Measurements from ENCODE around the gene BMP6. TPM values are rescaled to one million over a fixed set of nuclear protein-coding genes. Genes with fewer than 3 reads are reported as not detected.

BMP6 gene
- total RNA-seq, 1 experiment from 2014 or later, result 13.6 TPM

DNA sequence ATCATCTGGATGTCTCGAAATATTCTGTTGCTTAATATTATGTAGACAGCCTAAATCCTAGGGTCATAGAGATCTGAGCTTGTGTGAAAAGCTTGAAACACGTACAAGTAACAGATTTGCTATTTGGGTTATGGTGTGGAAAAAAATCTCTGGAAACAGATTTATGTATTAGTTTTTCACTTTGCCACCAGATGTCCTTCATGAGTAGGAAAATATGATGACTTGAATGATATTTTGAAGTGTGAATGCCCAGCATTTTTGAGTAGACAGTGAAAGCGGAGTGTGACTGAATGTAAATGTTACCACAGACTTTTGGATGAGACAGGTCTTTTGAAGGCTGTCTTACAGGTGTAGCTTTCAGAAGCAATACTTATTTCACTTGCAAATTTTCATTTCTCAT lies 4.2 kb upstream of the BMP6 start:
- ChIA-PET POLR2A (no interaction called here), CTCF (interaction anchor here (0.6 to 0.8 kb wide), 3 partner anchors 285 to 379 kb away, joined by 3 read pairs; partner anchors contain the start of gene BLOC1S5)
- no TSS peak for BruUV-seq (replicated peaks)
- Histone ChIP-seq H3K4me3 (ENCODE audit: low read depth in 2 of 2, low read length in 2 of 2) (no peak overlapping the region), H3K27ac (ENCODE audit: low read length) (no peak overlapping the region), H3K36me3 (ENCODE audit: control insufficient read depth, insufficient read depth, low read length) (no peaks in the 10 kb centered on the region), H3K27me3 (ENCODE audit: control insufficient read depth, insufficient read depth, low read length) (no peaks in the 10 kb centered on the region), H3K4me1 (ENCODE audit: control insufficient read depth, insufficient read depth, low read length) (peaks cover 4% of the 10 kb centered on the region; the same call in 1 of the 2 replicates), H3K9me3 (ENCODE audit: control insufficient read depth, insufficient read depth, low read depth, low read length) (no peaks in the 10 kb centered on the region)
- TF ChIP-seq SIN3A (IDR thresholded peaks at IDR 0.05; ENCODE audit: borderline replicate concordance, insufficient read depth, low read depth, low read length) (no peak), CTCF (IDR thresholded peaks at IDR 0.05) (peak; percentile 56; the same call in 1 of the 2 replicates), TCF7L2 (IDR thresholded peaks at IDR 0.05; ENCODE audit: low read depth, low read length) (no peak), POLR2AphosphoS5 (IDR thresholded peaks at IDR 0.05; ENCODE audit: low read depth, low read length) (no peak)
- TF ChIP-seq, protein P1, sequence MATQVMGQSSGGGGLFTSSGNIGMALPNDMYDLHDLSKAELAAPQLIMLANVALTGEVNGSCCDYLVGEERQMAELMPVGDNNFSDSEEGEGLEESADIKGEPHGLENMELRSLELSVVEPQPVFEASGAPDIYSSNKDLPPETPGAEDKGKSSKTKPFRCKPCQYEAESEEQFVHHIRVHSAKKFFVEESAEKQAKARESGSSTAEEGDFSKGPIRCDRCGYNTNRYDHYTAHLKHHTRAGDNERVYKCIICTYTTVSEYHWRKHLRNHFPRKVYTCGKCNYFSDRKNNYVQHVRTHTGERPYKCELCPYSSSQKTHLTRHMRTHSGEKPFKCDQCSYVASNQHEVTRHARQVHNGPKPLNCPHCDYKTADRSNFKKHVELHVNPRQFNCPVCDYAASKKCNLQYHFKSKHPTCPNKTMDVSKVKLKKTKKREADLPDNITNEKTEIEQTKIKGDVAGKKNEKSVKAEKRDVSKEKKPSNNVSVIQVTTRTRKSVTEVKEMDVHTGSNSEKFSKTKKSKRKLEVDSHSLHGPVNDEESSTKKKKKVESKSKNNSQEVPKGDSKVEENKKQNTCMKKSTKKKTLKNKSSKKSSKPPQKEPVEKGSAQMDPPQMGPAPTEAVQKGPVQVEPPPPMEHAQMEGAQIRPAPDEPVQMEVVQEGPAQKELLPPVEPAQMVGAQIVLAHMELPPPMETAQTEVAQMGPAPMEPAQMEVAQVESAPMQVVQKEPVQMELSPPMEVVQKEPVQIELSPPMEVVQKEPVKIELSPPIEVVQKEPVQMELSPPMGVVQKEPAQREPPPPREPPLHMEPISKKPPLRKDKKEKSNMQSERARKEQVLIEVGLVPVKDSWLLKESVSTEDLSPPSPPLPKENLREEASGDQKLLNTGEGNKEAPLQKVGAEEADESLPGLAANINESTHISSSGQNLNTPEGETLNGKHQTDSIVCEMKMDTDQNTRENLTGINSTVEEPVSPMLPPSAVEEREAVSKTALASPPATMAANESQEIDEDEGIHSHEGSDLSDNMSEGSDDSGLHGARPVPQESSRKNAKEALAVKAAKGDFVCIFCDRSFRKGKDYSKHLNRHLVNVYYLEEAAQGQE (IDR thresholded peaks at IDR 0.05; ENCODE audit: insufficient read depth in 1 of 2, low read depth in 2 of 2, low read length in 1 of 2), result no peak
- intact Hi-C loops (cut with micrococcal nuclease; ENCODE audit: unreplicated experiment), result loop anchor here (1.0 to 10.0 kb wide), 5 partner anchors 91 to 336 kb away; partner anchors contain the start of gene TXNDC5
- ATAC-seq (no peak), DNase-seq (ENCODE audit: low read depth, low spot score) (no peak)
- in situ Hi-C loops (cut with HindIII; ENCODE audit: low pct_unique_long_range_greater_than_20kb, low sequenced_read_pairs), result no loop called here

- ATAC-seq, result peak; percentile 15; the same call in 1 of the 2 replicates
- H3K4me1 ChIP-seq (ENCODE audit: control insufficient read depth, insufficient read depth, low read length), result peaks cover 4% of the 10 kb centered on the region; the same call in 1 of the 2 replicates
- H3K4me3 ChIP-seq (ENCODE audit: low read depth in 2 of 2, low read length in 2 of 2), result no peak overlapping the region
- no peaks in the 10 kb centered on the region for H3K27me3 ChIP-seq (ENCODE audit: control insufficient read depth, insufficient read depth, low read length)
- CTCF ChIA-PET, result interaction anchor here (0.6 to 1.2 kb wide), 6 partner anchors 9 to 335 kb away, joined by 3 to 5 read pairs (median 3); no protein-coding TSS in a partner anchor
- no peak overlapping the region for H3K27ac ChIP-seq (ENCODE audit: low read length)
- intact Hi-C loops (cut with micrococcal nuclease; ENCODE audit: unreplicated experiment), result loop anchor here (5.0 to 10.0 kb wide), 4 partner anchors 89 to 334 kb away; partner anchors contain the start of gene TXNDC5
- H3K9me3 ChIP-seq (ENCODE audit: control insufficient read depth, insufficient read depth, low read depth, low read length), result no peaks in the 10 kb centered on the region
- in situ Hi-C loops (cut with HindIII; ENCODE audit: low pct_unique_long_range_greater_than_20kb, low sequenced_read_pairs), result no loop called here
- peak; percentile 63 for DNase-seq (ENCODE audit: low read depth, low spot score)
- TF ChIP-seq, protein P1 (IDR thresholded peaks at IDR 0.05; ENCODE audit: insufficient read depth in 1 of 2, low read depth in 2 of 2, low read length in 1 of 2), result no peak
- TF ChIP-seq CTCF (IDR thresholded peaks at IDR 0.05), result peak; percentile 80
- peak; percentile 78 for TF ChIP-seq TCF7L2 (IDR thresholded peaks at IDR 0.05; ENCODE audit: low read depth, low read length)
- H3K36me3 ChIP-seq (ENCODE audit: control insufficient read depth, insufficient read depth, low read length), result no peaks in the 10 kb centered on the region
- POLR2A ChIA-PET, result no interaction called here
- BruUV-seq (replicated peaks), result no TSS peak
Measured at GRCh38 chr6:7723041-7723447, 2.9 kb upstream of the BMP6 start.
